Measurements from ENCODE around the gene INPP5J. TPM values are rescaled to one million over a fixed set of nuclear protein-coding genes. Genes with fewer than 3 reads are reported as not detected.

The INPP5J gene
- total and polyA plus RNA-seq, 5 donors from 2014 or later = 0.47 TPM; not detected in 4

- Mint-ChIP-seq H3K36me3 (peaks cover 25% of the 10 kb centered on the region), H3K9me3 (peaks cover 0 to 2% (median 0%) of the 10 kb centered on the region in 7 donors), H3K27ac (peak overlapping the region in 1 of 3 donors; percentile 6), H3K4me1 (peaks cover 13 to 49% (median 33%) of the 10 kb centered on the region in 4 donors), H3K27me3 (no peaks in the 10 kb centered on the region), H3K4me3 (no peak overlapping the region)
- H3K27ac ChIP-seq (ENCODE audit: insufficient read depth, low read length, poor library complexity, severe bottlenecking) = no peak overlapping the region
- H3K27me3 ChIP-seq (ENCODE audit: control insufficient read depth, insufficient read depth, low read length) = no peaks in the 10 kb centered on the region
- peaks cover 23% of the 10 kb centered on the region for H3K36me3 ChIP-seq (ENCODE audit: control insufficient read depth, insufficient read depth, low read length)
- no peaks in the 10 kb centered on the region for H3K9me3 ChIP-seq (ENCODE audit: control insufficient read depth in 2 of 2, low read length in 2 of 2)
- H3K4me1 ChIP-seq (ENCODE audit: control insufficient read depth, insufficient read depth, low read length, poor library complexity, severe bottlenecking) = no peaks in the 10 kb centered on the region
- DNase-seq = no peak
- no peak for ATAC-seq (ENCODE audit: low read depth in 2 of 2)
- no peak overlapping the region for H3K4me3 ChIP-seq (ENCODE audit: low read depth, low read length)
Measured at GRCh38 chr22:31176923-31177322, 54.2 kb downstream of the INPP5J start.

DNA sequence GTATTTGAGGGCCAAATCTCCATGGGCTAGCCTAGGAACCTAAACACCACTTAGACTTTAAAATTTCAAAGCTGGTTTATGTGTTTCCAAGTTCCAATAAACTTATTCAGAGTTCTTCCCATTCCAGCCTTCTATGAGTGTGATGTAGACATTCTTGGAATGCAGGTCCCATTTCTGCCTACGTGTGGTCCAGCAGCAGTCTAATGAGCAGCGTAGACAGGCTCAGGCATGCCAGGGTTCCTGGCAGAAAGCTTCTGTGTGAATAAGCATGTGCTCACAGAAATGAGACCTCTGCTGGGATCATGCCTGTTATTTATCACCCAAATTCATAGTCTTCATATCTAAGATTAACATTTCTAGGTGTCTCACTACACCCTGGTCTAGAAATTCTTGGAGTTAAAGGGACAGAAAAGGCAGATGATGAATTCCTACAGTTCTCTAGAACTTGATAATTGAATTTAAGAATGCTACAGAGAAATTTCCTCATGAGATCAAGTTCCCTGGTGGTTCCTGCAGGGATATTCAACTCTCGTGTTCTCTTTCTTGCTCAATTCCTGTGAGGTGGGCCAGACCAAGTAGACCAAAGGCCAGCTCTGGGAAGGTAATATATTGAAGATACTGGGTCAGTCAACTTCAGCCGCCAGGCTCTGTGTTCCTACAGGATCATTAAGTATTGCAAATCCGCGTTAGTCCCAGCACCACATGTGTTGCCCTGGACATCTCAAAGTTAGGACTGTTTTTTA lies 54.8 kb downstream of the INPP5J start:
- H3K36me3 Mint-ChIP-seq = peaks cover 25% of the 10 kb centered on the region
- peak overlapping the region in 2 of 3 donors; percentile 4 to 6 for H3K27ac Mint-ChIP-seq

GRCh38 chr22:31178859-31179258 lies 56.1 kb downstream of the INPP5J start:
- H3K36me3 ChIP-seq (ENCODE audit: control insufficient read depth, insufficient read depth, low read length) = peaks cover 23% of the 10 kb centered on the region
- H3K36me3 Mint-ChIP-seq = peaks cover 25% of the 10 kb centered on the region
- H3K4me1 ChIP-seq (ENCODE audit: control insufficient read depth, insufficient read depth, low read length, poor library complexity, severe bottlenecking) = no peaks in the 10 kb centered on the region
- no peak for ATAC-seq (ENCODE audit: low read depth in 2 of 2)
- no peak overlapping the region for H3K4me3 ChIP-seq (ENCODE audit: low read depth, low read length)
- no peaks in the 10 kb centered on the region for H3K9me3 ChIP-seq (ENCODE audit: control insufficient read depth in 2 of 2, low read length in 2 of 2)
- H3K9me3 Mint-ChIP-seq = peaks cover 0 to 2% (median 0%) of the 10 kb centered on the region in 7 donors
- no peak overlapping the region for H3K27ac ChIP-seq (ENCODE audit: insufficient read depth, low read length, poor library complexity, severe bottlenecking)
- no peaks in the 10 kb centered on the region for H3K27me3 Mint-ChIP-seq
- H3K27ac Mint-ChIP-seq = peak overlapping the region in 1 of 3 donors; percentile 33
- no peak overlapping the region for H3K4me3 Mint-ChIP-seq
- H3K4me1 Mint-ChIP-seq = peaks cover 2 to 33% (median 21%) of the 10 kb centered on the region in 4 donors
- no peak for DNase-seq
- no peaks in the 10 kb centered on the region for H3K27me3 ChIP-seq (ENCODE audit: control insufficient read depth, insufficient read depth, low read length)

More for the DNA sequence above, 54.8 kb downstream of the INPP5J start:
- Histone ChIP-seq H3K27me3 (ENCODE audit: control insufficient read depth, insufficient read depth, low read length) (no peaks in the 10 kb centered on the region), H3K4me3 (ENCODE audit: low read depth, low read length) (no peak overlapping the region), H3K9me3 (ENCODE audit: control insufficient read depth in 2 of 2, low read length in 2 of 2) (no peaks in the 10 kb centered on the region), H3K27ac (ENCODE audit: insufficient read depth, low read length, poor library complexity, severe bottlenecking) (no peak overlapping the region), H3K36me3 (ENCODE audit: control insufficient read depth, insufficient read depth, low read length) (peaks cover 23% of the 10 kb centered on the region), H3K4me1 (ENCODE audit: control insufficient read depth, insufficient read depth, low read length, poor library complexity, severe bottlenecking) (no peaks in the 10 kb centered on the region)
- H3K9me3 Mint-ChIP-seq = peaks cover 0 to 2% (median 0%) of the 10 kb centered on the region in 7 donors
- H3K4me3 Mint-ChIP-seq = no peak overlapping the region
- peaks cover 13 to 46% (median 31%) of the 10 kb centered on the region in 4 donors for H3K4me1 Mint-ChIP-seq
- DNase-seq (no peak), ATAC-seq (ENCODE audit: low read depth in 2 of 2) (no peak)
- no peaks in the 10 kb centered on the region for H3K27me3 Mint-ChIP-seq

DNA sequence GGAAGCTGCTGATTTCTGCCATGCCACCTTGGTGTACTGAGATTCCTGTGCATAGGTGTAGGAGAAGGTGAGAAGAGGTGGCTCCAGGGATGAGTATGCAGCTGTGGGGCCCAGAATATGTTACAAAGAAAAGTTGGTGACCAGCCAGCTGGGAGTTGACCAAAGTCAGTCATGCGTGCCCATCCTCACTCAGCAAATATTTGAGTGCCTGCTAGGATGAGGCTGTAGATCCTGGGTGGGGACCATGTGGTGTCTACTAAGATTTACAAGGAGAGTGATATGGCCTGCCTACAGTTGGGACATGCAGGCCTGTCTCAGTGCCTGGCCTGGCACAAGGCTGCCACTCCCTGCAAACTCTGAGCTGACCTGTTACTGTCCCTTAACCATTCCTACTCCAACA lies 56.6 kb downstream of the INPP5J start:
- ATAC-seq (ENCODE audit: low read depth in 2 of 2) = no peak
- Histone ChIP-seq H3K9me3 (ENCODE audit: control insufficient read depth in 2 of 2, low read length in 2 of 2) (no peaks in the 10 kb centered on the region), H3K27ac (ENCODE audit: insufficient read depth, low read length, poor library complexity, severe bottlenecking) (no peak overlapping the region), H3K4me1 (ENCODE audit: control insufficient read depth, insufficient read depth, low read length, poor library complexity, severe bottlenecking) (no peaks in the 10 kb centered on the region), H3K27me3 (ENCODE audit: control insufficient read depth, insufficient read depth, low read length) (no peaks in the 10 kb centered on the region), H3K36me3 (ENCODE audit: control insufficient read depth, insufficient read depth, low read length) (peaks cover 23% of the 10 kb centered on the region), H3K4me3 (ENCODE audit: low read depth, low read length) (no peak overlapping the region)
- H3K9me3 Mint-ChIP-seq = peaks cover 0 to 2% (median 0%) of the 10 kb centered on the region in 7 donors
- no peak for DNase-seq
- peaks cover 0 to 31% (median 20%) of the 10 kb centered on the region in 4 donors for H3K4me1 Mint-ChIP-seq
- no peak overlapping the region for H3K4me3 Mint-ChIP-seq
- peaks cover 25% of the 10 kb centered on the region for H3K36me3 Mint-ChIP-seq
- H3K27me3 Mint-ChIP-seq = no peaks in the 10 kb centered on the region
- H3K27ac Mint-ChIP-seq = peak overlapping the region in 1 of 3 donors; percentile 20

- no peaks in the 10 kb centered on the region for H3K27me3 ChIP-seq (ENCODE audit: control insufficient read depth, insufficient read depth, low read length)
- H3K9me3 ChIP-seq (ENCODE audit: control insufficient read depth in 2 of 2, low read length in 2 of 2) = no peaks in the 10 kb centered on the region
- peaks cover 22% of the 10 kb centered on the region for H3K36me3 Mint-ChIP-seq
- no peak overlapping the region for H3K27ac Mint-ChIP-seq
- H3K4me3 Mint-ChIP-seq = no peak overlapping the region
- peaks cover 7 to 19% (median 8%) of the 10 kb centered on the region in 4 donors for H3K4me1 Mint-ChIP-seq
- ATAC-seq (ENCODE audit: low read depth in 2 of 2) (no peak), DNase-seq (no peak)
- H3K9me3 Mint-ChIP-seq = peaks cover 0 to 2% (median 0%) of the 10 kb centered on the region in 7 donors
- peaks cover 13% of the 10 kb centered on the region for H3K36me3 ChIP-seq (ENCODE audit: control insufficient read depth, insufficient read depth, low read length)
- H3K27ac ChIP-seq (ENCODE audit: insufficient read depth, low read length, poor library complexity, severe bottlenecking) = no peak overlapping the region
- no peaks in the 10 kb centered on the region for H3K27me3 Mint-ChIP-seq
- H3K4me3 ChIP-seq (ENCODE audit: low read depth, low read length) = no peak overlapping the region
- H3K4me1 ChIP-seq (ENCODE audit: control insufficient read depth, insufficient read depth, low read length, poor library complexity, severe bottlenecking) = no peaks in the 10 kb centered on the region
Measured at GRCh38 chr22:31184015-31184414, 61.2 kb downstream of the INPP5J start.

Other genes starting within 250 kb of the INPP5J start
- gene MORC2, start 154.2 kb upstream of the INPP5J start, total RNA-seq = 39.0 TPM
- gene MORC2, start 154.2 kb upstream of the INPP5J start, polyA plus RNA-seq = 10 to 100 TPM in 3 of 4 donors, 1 to 10 TPM in 1; 7.6 to 21.2 (median 16.4) TPM
- gene TUG1, start 153.7 kb upstream of the INPP5J start, total RNA-seq = 90.9 TPM
- gene TUG1, start 153.7 kb upstream of the INPP5J start, polyA plus RNA-seq = 10 to 100 TPM; 18.2 to 24.9 (median 20.7) TPM
- gene SMTN, start 41.6 kb upstream of the INPP5J start, total RNA-seq = 6.5 TPM
- under 1 TPM in 3 of 4 donors, not detected in 1; 0.33 to 0.78 (median 0.47) TPM for gene SMTN, start 41.6 kb upstream of the INPP5J start, polyA plus RNA-seq
- 30.6 TPM for gene SELENOM, start 15.4 kb upstream of the INPP5J start, total RNA-seq
- 100 to 1,000 TPM; 113 to 142 (median 133) TPM for gene SELENOM, start 15.4 kb upstream of the INPP5J start, polyA plus RNA-seq
- gene PLA2G3, start 17.5 kb downstream of the INPP5J start, total RNA-seq = not detected
- gene PLA2G3, start 17.5 kb downstream of the INPP5J start, polyA plus RNA-seq = not detected
- gene RNF185, start 37.2 kb downstream of the INPP5J start, total RNA-seq = 13.8 TPM
- 10 to 100 TPM; 23.6 to 34.7 (median 30.4) TPM for gene RNF185, start 37.2 kb downstream of the INPP5J start, polyA plus RNA-seq
- 42.4 TPM for gene LIMK2, start 89.3 kb downstream of the INPP5J start, total RNA-seq
- gene LIMK2, start 89.3 kb downstream of the INPP5J start, polyA plus RNA-seq = 10 to 100 TPM; 22.4 to 33.2 (median 24.9) TPM
- 534 TPM for gene PIK3IP1, start 169.5 kb downstream of the INPP5J start, total RNA-seq
- 100 to 1,000 TPM; 425 to 700 (median 557) TPM for gene PIK3IP1, start 169.5 kb downstream of the INPP5J start, polyA plus RNA-seq
- 38.9 TPM for gene PATZ1, start 223.4 kb downstream of the INPP5J start, total RNA-seq
- 10 to 100 TPM in 3 of 4 donors, 1 to 10 TPM in 1; 8.2 to 13.8 (median 11.8) TPM for gene PATZ1, start 223.4 kb downstream of the INPP5J start, polyA plus RNA-seq